SK-N-SH (cell line): Measurements from ENCODE around the gene IPO11. TPM values are rescaled to one million over a fixed set of nuclear protein-coding genes. Genes with fewer than 3 reads are reported as not detected.

Source experiments
- CTCF ChIA-PET: fragments of 300-600, 350-600 bp; formaldehyde crosslinking; extraction: SDS; loops from one replicate; lab custom pipeline; 2021; lab: Yijun Ruan, JAX
- POLR2A ChIA-PET: fragments of 350-600 bp; sonication (Branson Sonifier 250); formaldehyde crosslinking; extraction: SDS; loops from one replicate; lab custom pipeline; 2020; ENCODE audit warnings: antibody characterized with exemption, inconsistent platforms; lab: Yijun Ruan, JAX
- DNase-seq: peaks from one replicate; pipeline ENCODE4 v3.0.0; 2012
- H2AFZ ChIP-seq: fragments of 200-600 bp; sonication (generic); 2 replicates; pipeline ENCODE4 v1.8.1; 2016; ENCODE audit warnings: antibody characterized with exemption, mild to moderate bottlenecking, low read depth
- H3F3A ChIP-seq: fragments of 200-600 bp; sonication (generic); replicated peaks from 2 replicates; pipeline ENCODE3; 2016; ENCODE audit warnings: antibody characterized with exemption, mild to moderate bottlenecking; ENCODE audit not compliant: insufficient read depth
- H3K27ac ChIP-seq, 2 experiments: fragments of 200-500 bp in 1 of 2; fragments of 200-600 bp in 1 of 2; sonication (Bioruptor generic) in 1 of 2; sonication (generic), shearing (Covaris generic) in 1 of 2; 2 replicates each; pipeline versions ENCODE4 v1.5.1 to v1.6.1; 2014 to 2016; ENCODE audit warnings: low read depth in 2 of 2, inconsistent platforms in 1 of 2, low read length in 1 of 2, mild to moderate bottlenecking in 1 of 2, mixed read lengths in 1 of 2
- H3K27me3 ChIP-seq: fragments of 200-600 bp; sonication (generic), shearing (Covaris generic); 2 replicates; pipeline ENCODE4 v1.6.1; 2016; ENCODE audit warnings: mixed run types; ENCODE audit not compliant: insufficient read depth
- H3K36me3 ChIP-seq, 2 experiments: fragments of 200-500 bp in 1 of 2; fragments of 200-600 bp in 1 of 2; sonication (Bioruptor generic) in 1 of 2; sonication (generic) in 1 of 2; replicated peaks in 1 of 2; 2 replicates each; pipeline versions ENCODE3 to v1.5.1; 2014 to 2016; ENCODE audit warnings: low read length in 1 of 2, mild to moderate bottlenecking in 1 of 2; ENCODE audit not compliant: insufficient read depth in 2 of 2, control insufficient read depth in 1 of 2
- H3K4me1 ChIP-seq, 2 experiments: fragments of 200-500 bp in 1 of 2; fragments of 200-600 bp in 1 of 2; sonication (Bioruptor generic) in 1 of 2; sonication (generic), shearing (Covaris generic) in 1 of 2; 2 replicates each; pipeline versions ENCODE4 v1.5.1 to v1.6.1; 2014 to 2016; ENCODE audit warnings: low read depth in 1 of 2, low read length in 1 of 2, mixed run types in 1 of 2; ENCODE audit not compliant: insufficient read depth in 2 of 2, control insufficient read depth in 1 of 2
- H3K4me2 ChIP-seq: fragments of 200-600 bp; sonication (generic), shearing (Covaris generic); 2 replicates; pipeline ENCODE4 v1.6.1; 2017; ENCODE audit warnings: mixed run types
- H3K4me3 ChIP-seq, 2 experiments: fragments of 200-500 bp in 1 of 2; fragments of 200-600 bp in 1 of 2; sonication (Bioruptor generic) in 1 of 2; sonication (generic), shearing (Covaris generic) in 1 of 2; 2 replicates each; pipeline versions ENCODE4 v1.5.1 to v1.8.1; 2014 to 2016; ENCODE audit warnings: low read depth in 2 of 2, inconsistent platforms in 1 of 2, low read length in 1 of 2, mild to moderate bottlenecking in 1 of 2, mixed read lengths in 1 of 2, moderate library complexity in 1 of 2
- H3K79me2 ChIP-seq: fragments of 200-600 bp; sonication (generic); 2 replicates; pipeline ENCODE4 v1.8.1; 2017; ENCODE audit warnings: mild to moderate bottlenecking; ENCODE audit not compliant: insufficient read depth
- H3K9ac ChIP-seq: fragments of 200-600 bp; sonication (generic); 2 replicates; pipeline ENCODE4 v1.6.1; 2017; ENCODE audit warnings: mixed run types
- H3K9me2 ChIP-seq: fragments of 200-600 bp; sonication (generic); 2 replicates; pipeline ENCODE4 v1.6.1; 2017; ENCODE audit warnings: mixed run types
- H3K9me3 ChIP-seq: fragments of 200-600 bp; sonication (generic); 2 replicates; pipeline ENCODE4 v1.6.1; 2017; ENCODE audit warnings: mixed run types, mild to moderate bottlenecking, moderate library complexity
- H4K20me1 ChIP-seq: fragments of 200-600 bp; sonication (generic); 2 replicates; pipeline ENCODE4 v1.6.1; 2017; ENCODE audit warnings: mild to moderate bottlenecking, mixed run types; ENCODE audit not compliant: insufficient read depth
- CTCF ChIP-seq: fragments of 200-600 bp; sonication (generic); IDR thresholded peaks from 2 replicates; pipeline ENCODE4 v1.6.1; 2017; ENCODE audit warnings: antibody characterized with exemption, mild to moderate bottlenecking, moderate library complexity
- ELF1 ChIP-seq: IDR thresholded peaks from 2 replicates; pipeline ENCODE4 v1.4.0; 2012
- FOSL2 ChIP-seq: IDR thresholded peaks from 2 replicates; pipeline ENCODE4 v1.4.0; 2012; ENCODE audit warnings: low read depth, mild to moderate bottlenecking, moderate library complexity, borderline replicate concordance
- FOXM1 ChIP-seq: IDR thresholded peaks from 2 replicates; pipeline ENCODE4 v1.4.0; 2012; ENCODE audit warnings: low read depth, mild to moderate bottlenecking
- IRF3 ChIP-seq: fragments of 150-350 bp; IDR thresholded peaks from 2 replicates; pipeline ENCODE4 v1.6.1; 2016; ENCODE audit warnings: mild to moderate bottlenecking, low read depth, low read length
- MXI1 ChIP-seq: IDR thresholded peaks from 2 replicates; pipeline ENCODE4 v1.6.1; 2012; ENCODE audit warnings: mild to moderate bottlenecking, low read depth, low read length, improper control_type of control experiment
- POLR2AphosphoS5 ChIP-seq: IDR thresholded peaks from 2 replicates; pipeline ENCODE4 v1.6.1; 2012; ENCODE audit warnings: low read depth, low read length
- RAD21 ChIP-seq: IDR thresholded peaks from 2 replicates; pipeline ENCODE4 v1.6.1; 2012; ENCODE audit warnings: mild to moderate bottlenecking, low read length
- REST ChIP-seq: IDR thresholded peaks from 2 replicates; pipeline ENCODE4 v1.6.1; 2012; ENCODE audit warnings: mild to moderate bottlenecking, low read depth, low read length, moderate library complexity
- RFX5 ChIP-seq: IDR thresholded peaks from 2 replicates; pipeline ENCODE4 v1.6.1; 2012; ENCODE audit warnings: mild to moderate bottlenecking, improper control_type of control experiment, low read length
- RXRA ChIP-seq: IDR thresholded peaks from 2 replicates; pipeline ENCODE4 v1.4.0; 2012; ENCODE audit warnings: low read depth, mild to moderate bottlenecking, borderline replicate concordance
- TCF12 ChIP-seq: IDR thresholded peaks from 2 replicates; pipeline ENCODE4 v1.4.0; 2012
- WGBS: methylation state at CpG from one replicate; pipeline ENCODE4 v1.1.6; 2017; ENCODE audit warnings: low lambda C conversion rate; 5-methylcytosine and 5-hydroxymethylcytosine counted together
- polyA plus RNA-seq, 3 experiments: library from polyadenylated mRNA; depleted of rRNA; stranded (reverse); fragments of >200 nt; gene quantifications; 2 replicates each; pipeline ENCODE4 v1.2.3, GENCODE V29; 2012

IPO11 gene
- polyA plus RNA-seq, 1 of the 3 experiments (the other 2 are of a cell fraction): 8.1 TPM

- Histone ChIP-seq H3K9me2 (no peaks in the 10 kb centered on the region), H3K27me3 (no peaks in the 10 kb centered on the region), H3K79me2 (no peaks in the 10 kb centered on the region), H3K4me3 (no peak overlapping the region), H3K27ac (no peak overlapping the region), H2AFZ (no peak overlapping the region), H3K4me1 (no peaks in the 10 kb centered on the region), H3K9me3 (no peaks in the 10 kb centered on the region), H3K9ac (no peak overlapping the region), H3K36me3 (peaks cover 2 to 4% of the 10 kb centered on the region in 2 experiments), H3F3A (no peaks in the 10 kb centered on the region), H4K20me1 (no peaks in the 10 kb centered on the region), H3K4me2 (no peak overlapping the region)
- POLR2A ChIA-PET: no interaction called here
- no peak for DNase-seq
- 89% methylated on average over 4 of the region's 4 CpGs for WGBS
- TF ChIP-seq REST (no peak), IRF3 (no peak), ELF1 (no peak), RXRA (no peak), CTCF (no peak), FOSL2 (no peak), RAD21 (no peak), TCF12 (no peak), MXI1 (no peak), RFX5 (no peak), FOXM1 (no peak)
- CTCF ChIA-PET: no interaction called here
Observed at GRCh38 chr5:62640446-62640845, 227.9 kb downstream of the IPO11 start.

- CTCF ChIA-PET: interaction anchor here (1.6 kb wide), 1 partner anchor 23 kb away, joined by 4 read pairs; no protein-coding TSS in a partner anchor
- 96% methylated on average over 6 of the region's 6 CpGs for WGBS
- no peaks in the 10 kb centered on the region for H3K9me3 ChIP-seq
Observed at GRCh38 chr5:62642468-62642867, 229.9 kb downstream of the IPO11 start.

More at GRCh38 chr5:62642468-62642867, 229.9 kb downstream of the IPO11 start:
- Histone ChIP-seq H4K20me1 (no peaks in the 10 kb centered on the region), H2AFZ (no peak overlapping the region), H3K36me3 (no peaks in the 10 kb centered on the region), H3K4me3 (no peak overlapping the region), H3K9ac (no peak overlapping the region), H3K27ac (no peak overlapping the region), H3F3A (no peaks in the 10 kb centered on the region), H3K4me2 (no peak overlapping the region), H3K4me1 (no peaks in the 10 kb centered on the region), H3K27me3 (no peaks in the 10 kb centered on the region), H3K79me2 (no peaks in the 10 kb centered on the region), H3K9me2 (no peaks in the 10 kb centered on the region)
- TF ChIP-seq POLR2AphosphoS5: no peak
- TF ChIP-seq ELF1: no peak
- TF ChIP-seq MXI1: no peak
- no peak for DNase-seq
- POLR2A ChIA-PET: no interaction called here
